ENCODE measurements around the gene RHO. TPM values are rescaled to one million over a fixed set of nuclear protein-coding genes. Genes with fewer than 3 reads are reported as not detected.
A peak's percentile ranks its signal among the peaks of the same experiment; 100 is the strongest.

Gene RHO
- total RNA-seq, 2 donors from 2014 or later = 0.22 to 0.26 TPM

DNA sequence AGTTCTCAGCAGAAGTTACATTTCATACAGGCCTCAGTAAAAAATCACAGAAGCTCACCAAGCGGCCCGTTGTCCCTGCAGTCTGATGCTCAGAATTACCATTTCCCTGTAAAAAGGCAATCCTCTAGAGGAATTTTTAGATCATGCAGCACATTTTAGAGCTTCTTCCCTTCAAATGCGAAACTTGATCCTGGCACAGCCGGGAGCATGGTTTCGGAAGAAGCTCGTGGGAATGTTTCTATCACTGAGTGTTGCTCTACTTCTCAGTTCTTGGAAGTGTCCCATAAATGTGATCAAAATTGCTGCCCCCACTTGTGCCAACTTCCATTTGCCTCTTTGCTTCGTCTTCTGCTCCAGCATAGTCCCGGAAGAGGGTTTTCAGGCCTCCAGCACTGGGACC lies 10.8 kb downstream of the RHO start:
- Mint-ChIP-seq H3K27ac (peak overlapping the region; percentile 7), H3K4me1 (peaks cover 28% of the 10 kb centered on the region), H3K36me3 (ENCODE audit: low read depth) (no peaks in the 10 kb centered on the region), H3K27me3 (ENCODE audit: insufficient read depth) (no peaks in the 10 kb centered on the region), H3K9me3 (no peaks in the 10 kb centered on the region), H3K4me3 (no peak overlapping the region)
- Histone ChIP-seq H3K27me3 (ENCODE audit: control insufficient read depth, insufficient read depth, low read length, poor library complexity, severe bottlenecking) (no peaks in the 10 kb centered on the region), H3K4me3 (ENCODE audit: low read length) (no peak overlapping the region), H3K36me3 (ENCODE audit: control insufficient read depth, insufficient read depth, low read length) (no peaks in the 10 kb centered on the region), H3K9me3 (ENCODE audit: control insufficient read depth, low read length) (no peaks in the 10 kb centered on the region), H3K4me1 (ENCODE audit: control insufficient read depth, insufficient read depth, low read length) (peaks cover 13% of the 10 kb centered on the region), H3K9ac (ENCODE audit: extremely low read depth, low read length, poor library complexity, severe bottlenecking) (no peak overlapping the region), H3K27ac (ENCODE audit: low read depth, low read length) (no peak overlapping the region)
- TF ChIP-seq, protein P1, sequence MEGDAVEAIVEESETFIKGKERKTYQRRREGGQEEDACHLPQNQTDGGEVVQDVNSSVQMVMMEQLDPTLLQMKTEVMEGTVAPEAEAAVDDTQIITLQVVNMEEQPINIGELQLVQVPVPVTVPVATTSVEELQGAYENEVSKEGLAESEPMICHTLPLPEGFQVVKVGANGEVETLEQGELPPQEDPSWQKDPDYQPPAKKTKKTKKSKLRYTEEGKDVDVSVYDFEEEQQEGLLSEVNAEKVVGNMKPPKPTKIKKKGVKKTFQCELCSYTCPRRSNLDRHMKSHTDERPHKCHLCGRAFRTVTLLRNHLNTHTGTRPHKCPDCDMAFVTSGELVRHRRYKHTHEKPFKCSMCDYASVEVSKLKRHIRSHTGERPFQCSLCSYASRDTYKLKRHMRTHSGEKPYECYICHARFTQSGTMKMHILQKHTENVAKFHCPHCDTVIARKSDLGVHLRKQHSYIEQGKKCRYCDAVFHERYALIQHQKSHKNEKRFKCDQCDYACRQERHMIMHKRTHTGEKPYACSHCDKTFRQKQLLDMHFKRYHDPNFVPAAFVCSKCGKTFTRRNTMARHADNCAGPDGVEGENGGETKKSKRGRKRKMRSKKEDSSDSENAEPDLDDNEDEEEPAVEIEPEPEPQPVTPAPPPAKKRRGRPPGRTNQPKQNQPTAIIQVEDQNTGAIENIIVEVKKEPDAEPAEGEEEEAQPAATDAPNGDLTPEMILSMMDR (conservative IDR thresholded peaks at IDR 0.05) = no peak
- DNase-seq = no peak
- 87 to 89% methylated on average over 7 to 8 of the region's 8 CpGs for WGBS, 2 experiments (ENCODE audit: insufficient coverage in 1 of 2, insufficient read length in 1 of 2)

DNA sequence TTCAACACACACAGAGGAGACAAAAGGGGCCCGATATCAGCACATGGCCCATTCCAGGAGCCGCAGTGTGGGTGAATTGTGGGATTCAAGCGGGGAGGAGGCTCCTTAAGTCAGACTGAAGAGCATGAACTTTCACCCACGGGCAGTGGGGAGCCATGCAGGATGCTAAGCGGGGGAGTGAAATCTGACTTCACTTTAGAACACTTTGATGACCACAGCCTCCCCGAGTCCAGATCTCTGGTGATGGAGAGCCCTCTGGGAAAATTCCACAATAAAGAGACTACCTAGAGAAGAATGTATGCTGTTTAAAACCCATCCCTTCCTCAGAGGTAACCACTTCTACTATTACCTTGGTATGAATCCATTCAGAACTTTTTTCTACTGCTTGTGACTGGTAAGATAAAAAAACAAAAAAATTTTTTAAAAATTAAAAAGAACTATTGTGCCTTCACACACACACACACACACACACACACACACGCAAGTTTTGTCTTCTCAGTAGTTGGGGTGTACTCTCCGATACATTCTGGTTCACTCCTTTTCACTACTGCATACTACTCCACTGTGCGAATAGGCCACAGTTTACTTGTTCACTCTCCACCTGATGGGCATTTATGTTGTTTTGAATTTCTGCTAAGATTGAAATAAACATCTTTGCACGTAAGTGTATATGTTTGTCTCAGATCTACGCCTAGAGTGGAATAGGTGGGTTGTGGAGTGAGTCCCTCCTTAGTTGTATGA lies 12.5 kb downstream of the RHO start:
- Mint-ChIP-seq H3K36me3 (ENCODE audit: low read depth) (no peaks in the 10 kb centered on the region), H3K4me1 (peaks cover 20% of the 10 kb centered on the region), H3K4me3 (no peak overlapping the region), H3K9me3 (no peaks in the 10 kb centered on the region), H3K27me3 (ENCODE audit: insufficient read depth) (no peaks in the 10 kb centered on the region), H3K27ac (no peak overlapping the region)
- Histone ChIP-seq H3K27ac (ENCODE audit: low read depth, low read length) (no peak overlapping the region), H3K9ac (ENCODE audit: extremely low read depth, low read length, poor library complexity, severe bottlenecking) (no peak overlapping the region), H3K27me3 (ENCODE audit: control insufficient read depth, insufficient read depth, low read length, poor library complexity, severe bottlenecking) (no peaks in the 10 kb centered on the region), H3K36me3 (ENCODE audit: control insufficient read depth, insufficient read depth, low read length) (no peaks in the 10 kb centered on the region), H3K9me3 (ENCODE audit: control insufficient read depth, low read length) (no peaks in the 10 kb centered on the region), H3K4me3 (ENCODE audit: low read length) (no peak overlapping the region), H3K4me1 (ENCODE audit: control insufficient read depth, insufficient read depth, low read length) (peaks cover under 1% of the 10 kb centered on the region)
- no peak for DNase-seq
- TF ChIP-seq, protein P1 (conservative IDR thresholded peaks at IDR 0.05) = no peak
- 91 to 92% methylated on average over 7 to 11 of the region's 11 CpGs for WGBS, 2 experiments (ENCODE audit: insufficient coverage in 1 of 2, insufficient read length in 1 of 2)

DNA sequence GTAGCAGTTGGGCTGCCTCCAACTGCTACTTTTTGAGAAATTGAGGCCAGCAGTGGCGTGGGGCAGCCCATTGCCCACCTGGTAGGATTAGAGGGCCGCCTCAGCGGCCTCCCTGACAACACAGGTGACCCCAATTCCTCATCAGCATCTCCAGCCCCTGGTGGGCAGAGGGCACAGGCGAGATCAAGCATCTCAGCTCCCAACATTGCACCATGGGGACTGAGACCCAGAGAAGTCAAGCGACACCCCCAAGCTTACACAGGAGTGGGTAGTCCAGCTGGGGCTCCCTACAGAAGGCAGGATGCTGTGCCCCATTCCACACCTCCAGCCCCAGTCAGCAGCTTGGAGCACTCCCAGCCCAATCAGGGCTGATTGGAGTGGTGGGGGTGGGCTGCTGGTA lies 14.3 kb downstream of the RHO start:
- Mint-ChIP-seq H3K27me3 (ENCODE audit: insufficient read depth) (no peaks in the 10 kb centered on the region), H3K4me1 (peaks cover 18% of the 10 kb centered on the region), H3K4me3 (no peak overlapping the region), H3K36me3 (ENCODE audit: low read depth) (no peaks in the 10 kb centered on the region), H3K27ac (no peak overlapping the region), H3K9me3 (no peaks in the 10 kb centered on the region)
- H3K4me3 ChIP-seq (ENCODE audit: low read length) = no peak overlapping the region
- no peaks in the 10 kb centered on the region for H3K36me3 ChIP-seq (ENCODE audit: control insufficient read depth, insufficient read depth, low read length)
- 93 to 100% methylated on average over 1 to 5 of the region's 5 CpGs for whole genome bisulfite sequencing, 2 experiments (ENCODE audit: insufficient coverage in 1 of 2, insufficient read length in 1 of 2)
- TF ChIP-seq, protein P1 (conservative IDR thresholded peaks at IDR 0.05) = no peak
- no peaks in the 10 kb centered on the region for H3K4me1 ChIP-seq (ENCODE audit: control insufficient read depth, insufficient read depth, low read length)
- no peak overlapping the region for H3K27ac ChIP-seq (ENCODE audit: low read depth, low read length)
- no peaks in the 10 kb centered on the region for H3K27me3 ChIP-seq (ENCODE audit: control insufficient read depth, insufficient read depth, low read length, poor library complexity, severe bottlenecking)
- DNase-seq = no peak
- H3K9me3 ChIP-seq (ENCODE audit: control insufficient read depth, low read length) = no peaks in the 10 kb centered on the region
- no peak overlapping the region for H3K9ac ChIP-seq (ENCODE audit: extremely low read depth, low read length, poor library complexity, severe bottlenecking)
